Stomach smooth muscle (tissue), 2 donors: ENCODE results near the gene PALMD.

Experiments used
- H3K27ac ChIP-seq: one replicate; pipeline ENCODE4 v1.7.0; 2013; ENCODE audit warnings: mild to moderate bottlenecking, low read length, inconsistent platforms
- H3K27me3 ChIP-seq, 2 donors: one replicate each; pipeline ENCODE4 v1.7.0; 2013; ENCODE audit warnings: low read length in 2 of 2; ENCODE audit not compliant: insufficient read depth in 2 of 2, control insufficient read depth in 1 of 2
- H3K36me3 ChIP-seq, 2 donors: one replicate each; pipeline ENCODE4 v1.7.0; 2013; ENCODE audit warnings: low read length in 2 of 2; ENCODE audit not compliant: control insufficient read depth in 2 of 2, insufficient read depth in 2 of 2
- H3K4me1 ChIP-seq: one replicate; pipeline ENCODE4 v1.7.0; 2013; ENCODE audit warnings: low read length; ENCODE audit not compliant: control insufficient read depth, insufficient read depth
- H3K4me3 ChIP-seq, 2 donors: one replicate each; pipeline ENCODE4 v1.7.0; 2013; ENCODE audit warnings: low read length in 2 of 2
- H3K9ac ChIP-seq, 2 donors: one replicate each; pipeline ENCODE4 v1.7.0; 2013; ENCODE audit warnings: low read length in 2 of 2, mild to moderate bottlenecking in 1 of 2
- H3K9me3 ChIP-seq, 2 donors: one replicate each; pipeline ENCODE4 v1.7.0; 2013; ENCODE audit warnings: low read length in 2 of 2; ENCODE audit not compliant: control insufficient read depth in 2 of 2
- donor health status: healthy.
- donor health status: Pancreatic carcinoma.

The PALMD gene

GRCh38 chr1:99636647-99637175 is 9.2 kb upstream of the PALMD start:
- no peak overlapping the region for H3K27ac ChIP-seq
- H3K36me3 ChIP-seq, result no peaks in the 10 kb centered on the region
- H3K9me3 ChIP-seq, result no peaks in the 10 kb centered on the region
- no peaks in the 10 kb centered on the region for H3K4me1 ChIP-seq
- H3K27me3 ChIP-seq, result no peaks in the 10 kb centered on the region
- H3K4me3 ChIP-seq, result no peak overlapping the region
- no peak overlapping the region for H3K9ac ChIP-seq

- H3K27me3 ChIP-seq, result no peaks in the 10 kb centered on the region
- no peaks in the 10 kb centered on the region for H3K36me3 ChIP-seq
- no peak overlapping the region for H3K27ac ChIP-seq
- H3K9ac ChIP-seq, result no peak overlapping the region
- H3K9me3 ChIP-seq, result no peaks in the 10 kb centered on the region
- H3K4me1 ChIP-seq, result no peaks in the 10 kb centered on the region
- no peak overlapping the region for H3K4me3 ChIP-seq
Observed at GRCh38 chr1:99638853-99639252, 7.1 kb upstream of the PALMD start.

- Histone ChIP-seq H3K27me3 (no peaks in the 10 kb centered on the region), H3K9me3 (no peaks in the 10 kb centered on the region), H3K4me1 (peaks cover under 1% of the 10 kb centered on the region), H3K36me3 (no peaks in the 10 kb centered on the region), H3K9ac (no peak overlapping the region), H3K27ac (no peak overlapping the region), H3K4me3 (no peak overlapping the region)
Observed at GRCh38 chr1:99639408-99639807, 6.5 kb upstream of the PALMD start.

GRCh38 chr1:99639945-99640344 is 6.0 kb upstream of the PALMD start:
- H3K4me1 ChIP-seq, result peaks cover 3% of the 10 kb centered on the region
- H3K27me3 ChIP-seq, result no peaks in the 10 kb centered on the region
- H3K36me3 ChIP-seq, result no peaks in the 10 kb centered on the region
- no peak overlapping the region for H3K4me3 ChIP-seq
- no peaks in the 10 kb centered on the region for H3K9me3 ChIP-seq
- no peak overlapping the region for H3K9ac ChIP-seq
- H3K27ac ChIP-seq, result no peak overlapping the region

GRCh38 chr1:99640672-99641071 is 5.2 kb upstream of the PALMD start:
- H3K27me3 ChIP-seq, result no peaks in the 10 kb centered on the region
- H3K9ac ChIP-seq, result no peak overlapping the region
- no peaks in the 10 kb centered on the region for H3K9me3 ChIP-seq
- no peak overlapping the region for H3K27ac ChIP-seq
- no peak overlapping the region for H3K4me3 ChIP-seq
- H3K36me3 ChIP-seq, result no peaks in the 10 kb centered on the region
- H3K4me1 ChIP-seq, result peaks cover 3% of the 10 kb centered on the region

GRCh38 chr1:99641558-99641957 is 4.4 kb upstream of the PALMD start:
- Histone ChIP-seq H3K9me3 (no peaks in the 10 kb centered on the region), H3K27ac (no peak overlapping the region), H3K9ac (no peak overlapping the region), H3K36me3 (no peaks in the 10 kb centered on the region), H3K27me3 (no peaks in the 10 kb centered on the region), H3K4me3 (no peak overlapping the region), H3K4me1 (peaks cover 3% of the 10 kb centered on the region)

GRCh38 chr1:99642053-99642452 is 3.9 kb upstream of the PALMD start:
- Histone ChIP-seq H3K4me1 (peaks cover 3% of the 10 kb centered on the region), H3K36me3 (no peaks in the 10 kb centered on the region), H3K4me3 (no peak overlapping the region), H3K27ac (no peak overlapping the region), H3K9ac (no peak overlapping the region), H3K9me3 (no peaks in the 10 kb centered on the region), H3K27me3 (no peaks in the 10 kb centered on the region)

GRCh38 chr1:99643021-99643779 is 2.7 kb upstream of the PALMD start:
- no peaks in the 10 kb centered on the region for H3K27me3 ChIP-seq
- no peak overlapping the region for H3K4me3 ChIP-seq
- no peak overlapping the region for H3K27ac ChIP-seq

GRCh38 chr1:99644279-99645004 is 1.5 kb upstream of the PALMD start:
- Histone ChIP-seq H3K36me3 (no peaks in the 10 kb centered on the region), H3K9me3 (no peaks in the 10 kb centered on the region)

More at GRCh38 chr1:99643021-99643779, 2.7 kb upstream of the PALMD start:
- Histone ChIP-seq H3K36me3 (no peaks in the 10 kb centered on the region), H3K4me1 (peaks cover 3% of the 10 kb centered on the region), H3K9me3 (no peaks in the 10 kb centered on the region), H3K9ac (no peak overlapping the region)

GRCh38 chr1:99645203-99645602 is 710 bp upstream of the PALMD start:
- no peaks in the 10 kb centered on the region for H3K36me3 ChIP-seq
- no peak overlapping the region for H3K27ac ChIP-seq
- H3K9ac ChIP-seq, result no peak overlapping the region
- H3K4me3 ChIP-seq, result no peak overlapping the region
- H3K27me3 ChIP-seq, result no peaks in the 10 kb centered on the region
- H3K9me3 ChIP-seq, result no peaks in the 10 kb centered on the region
- H3K4me1 ChIP-seq, result peaks cover 3% of the 10 kb centered on the region

More at GRCh38 chr1:99644279-99645004, 1.5 kb upstream of the PALMD start:
- Histone ChIP-seq H3K4me1 (peaks cover 3% of the 10 kb centered on the region), H3K27ac (no peak overlapping the region), H3K4me3 (no peak overlapping the region), H3K9ac (no peak overlapping the region), H3K27me3 (no peaks in the 10 kb centered on the region)

- Histone ChIP-seq H3K9ac (no peak overlapping the region), H3K4me3 (peak overlapping the region in 1 of 2 donors; percentile 70), H3K27ac (no peak overlapping the region)
Observed at GRCh38 chr1:99646868-99647267, 955 bp downstream of the PALMD start.

More at GRCh38 chr1:99646868-99647267, 955 bp downstream of the PALMD start:
- Histone ChIP-seq H3K36me3 (no peaks in the 10 kb centered on the region), H3K4me1 (peaks cover 3% of the 10 kb centered on the region), H3K9me3 (no peaks in the 10 kb centered on the region), H3K27me3 (no peaks in the 10 kb centered on the region)
